TTC549 (cell line): ENCODE results near the gene SYCP2.

ENCODE experiments used
- FAIRE-seq: peaks from 2 replicates; lab custom pipeline; 2012; peaks lifted over from hg19 to GRCh38; lab: Jason Lieb, UNC

The SYCP2 gene

DNA sequence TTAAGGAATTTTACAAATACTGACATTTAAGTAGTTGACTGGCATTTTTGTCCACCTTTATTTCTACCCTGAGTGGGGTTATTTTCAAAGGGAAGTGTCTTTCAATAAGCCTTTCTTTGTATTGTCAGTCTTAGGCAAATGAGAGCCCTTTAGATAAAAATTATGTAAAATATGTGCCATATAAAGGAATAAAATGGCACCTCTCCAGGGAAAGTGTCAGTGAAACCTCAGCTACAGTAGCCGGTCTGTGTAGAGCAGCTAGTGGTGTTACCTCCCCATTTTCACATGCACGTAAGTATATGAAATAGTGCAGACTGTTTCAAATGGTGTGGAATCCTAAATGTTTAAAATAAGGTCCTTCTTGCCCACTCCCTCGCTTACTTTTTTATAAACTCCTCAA, 11.7 kb upstream of the SYCP2 start:
- no peak for FAIRE-seq

GRCh38 chr20:59944726-59945125, 11.3 kb upstream of the SYCP2 start:
- FAIRE-seq, result no peak

DNA sequence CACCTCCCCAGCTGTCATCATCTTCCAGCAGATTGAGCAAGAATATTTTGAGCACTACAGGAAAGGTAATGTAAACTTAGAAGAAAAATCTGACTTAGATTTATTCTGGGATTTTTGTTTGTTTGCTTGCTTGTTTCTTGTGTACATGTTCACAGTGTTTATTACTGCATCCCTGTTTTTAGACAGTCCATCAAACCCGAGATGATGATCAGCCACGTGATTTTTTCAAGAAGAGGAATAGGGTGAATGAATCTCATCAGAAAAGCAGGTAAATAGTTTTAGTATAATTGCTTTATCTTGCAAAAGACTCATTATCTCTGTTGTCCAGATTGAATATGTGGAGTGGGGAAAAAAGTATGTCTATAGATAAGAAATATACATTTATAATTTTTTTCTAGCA, 8.8 kb upstream of the SYCP2 start:
- FAIRE-seq, result no peak

GRCh38 chr20:59940956-59941294, 7.5 kb upstream of the SYCP2 start:
- no peak for FAIRE-seq

GRCh38 chr20:59940129-59940955, 6.9 kb upstream of the SYCP2 start, which contains the start of the genes FAM217B and PPP1R3D:
Gene FAM217B (plus strand): TSS chr20:59940389. CDS start chr20:59943944, 3,555 bp downstream.
Gene PPP1R3D (minus strand): TSS chr20:59940305. CDS start chr20:59939931, 374 bp downstream.
- no peak for FAIRE-seq

GRCh38 chr20:59939879-59940128, 6.4 kb upstream of the SYCP2 start:
- no peak for FAIRE-seq

DNA sequence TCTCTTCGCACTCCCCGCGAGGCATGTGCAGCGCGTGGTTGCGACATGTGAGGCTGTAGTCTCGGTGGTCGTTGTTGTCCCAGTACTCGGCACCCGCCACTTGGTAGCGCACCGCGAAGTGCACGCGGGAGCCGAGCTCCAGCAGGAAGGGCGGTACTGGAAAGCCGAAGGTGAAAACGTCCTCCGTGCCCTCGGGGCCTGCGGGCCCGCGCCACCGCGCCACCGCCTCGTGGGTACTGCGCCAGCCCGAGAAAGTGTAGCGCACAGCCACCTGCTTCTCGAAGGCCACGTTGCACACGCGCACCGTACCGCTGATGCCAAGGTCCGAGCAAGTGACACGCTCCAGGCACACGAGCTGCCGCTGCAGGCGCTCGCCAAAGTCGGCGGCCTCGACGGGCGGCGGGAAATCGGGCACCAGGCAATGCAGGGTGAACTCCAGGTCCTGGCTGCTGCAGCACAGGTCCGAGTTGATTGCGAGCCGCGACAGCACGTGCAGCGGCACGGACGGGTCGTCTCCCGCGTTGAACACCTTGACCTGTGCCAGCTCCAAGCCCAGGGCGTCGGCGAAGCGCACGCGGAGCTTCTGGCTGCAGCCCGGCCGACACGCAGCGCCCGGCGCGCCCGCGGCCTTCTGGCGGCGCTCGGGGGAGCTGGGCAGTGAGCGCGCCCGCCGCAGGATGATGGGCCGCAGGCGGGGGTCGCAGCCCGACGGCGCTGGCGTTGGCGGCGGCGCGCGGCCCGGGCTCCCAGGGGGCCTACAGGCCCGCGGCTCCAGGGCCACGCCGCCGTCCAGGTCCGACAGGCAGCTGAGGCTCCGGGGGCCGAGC, 5.8 kb upstream of the SYCP2 start:
- FAIRE-seq, result no peak

DNA sequence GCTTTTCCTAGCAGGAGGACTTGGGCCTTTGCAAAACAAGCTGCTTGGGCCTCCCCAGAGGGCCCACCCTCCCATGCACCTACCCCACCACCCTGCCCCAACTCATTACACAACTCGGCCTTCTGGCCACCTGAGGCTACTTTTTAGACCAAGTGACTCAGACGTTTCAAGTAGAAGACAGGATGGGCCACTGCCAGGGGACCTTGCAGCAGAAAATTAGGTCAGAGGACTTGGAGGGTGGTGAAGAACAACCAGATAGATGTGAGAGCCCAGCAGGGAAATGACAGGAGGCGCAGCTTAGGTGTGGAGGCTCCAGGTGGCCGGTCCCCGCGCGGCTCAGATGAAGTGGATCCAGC, 5.2 kb upstream of the SYCP2 start:
- FAIRE-seq, result no peak

DNA sequence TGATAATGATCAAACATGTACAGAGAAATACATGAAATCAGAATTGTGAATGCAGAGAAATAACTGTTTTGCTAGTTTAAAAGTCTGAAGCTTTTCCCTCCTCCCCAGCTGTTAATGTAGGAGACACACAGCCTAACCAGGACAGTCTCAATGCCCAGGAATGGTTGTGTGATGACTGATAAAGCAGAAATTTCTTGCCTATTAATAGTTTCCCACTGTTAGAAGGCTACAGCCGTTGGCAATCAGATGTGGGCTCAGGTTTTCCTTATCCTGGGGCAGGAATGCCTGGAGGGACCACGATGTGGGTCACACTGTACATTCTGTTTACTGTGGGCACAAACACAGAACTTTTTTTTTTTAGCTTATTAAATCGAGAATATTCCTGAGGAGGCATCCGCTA, 4.8 kb upstream of the SYCP2 start:
- no peak for FAIRE-seq

GRCh38 chr20:59937150-59937549, 3.7 kb upstream of the SYCP2 start:
- no peak for FAIRE-seq

- no peak for FAIRE-seq
These were observed 3.0 kb upstream of the SYCP2 start for GRCh38 chr20:59936409-59936808.

GRCh38 chr20:59935457-59936185, 2.2 kb upstream of the SYCP2 start:
- FAIRE-seq, result no peak

GRCh38 chr20:59933849-59934585, 580 bp upstream of the SYCP2 start:
- no peak for FAIRE-seq

GRCh38 chr20:59932616-59933295, 681 bp downstream of the SYCP2 start:
- no peak for FAIRE-seq

DNA sequence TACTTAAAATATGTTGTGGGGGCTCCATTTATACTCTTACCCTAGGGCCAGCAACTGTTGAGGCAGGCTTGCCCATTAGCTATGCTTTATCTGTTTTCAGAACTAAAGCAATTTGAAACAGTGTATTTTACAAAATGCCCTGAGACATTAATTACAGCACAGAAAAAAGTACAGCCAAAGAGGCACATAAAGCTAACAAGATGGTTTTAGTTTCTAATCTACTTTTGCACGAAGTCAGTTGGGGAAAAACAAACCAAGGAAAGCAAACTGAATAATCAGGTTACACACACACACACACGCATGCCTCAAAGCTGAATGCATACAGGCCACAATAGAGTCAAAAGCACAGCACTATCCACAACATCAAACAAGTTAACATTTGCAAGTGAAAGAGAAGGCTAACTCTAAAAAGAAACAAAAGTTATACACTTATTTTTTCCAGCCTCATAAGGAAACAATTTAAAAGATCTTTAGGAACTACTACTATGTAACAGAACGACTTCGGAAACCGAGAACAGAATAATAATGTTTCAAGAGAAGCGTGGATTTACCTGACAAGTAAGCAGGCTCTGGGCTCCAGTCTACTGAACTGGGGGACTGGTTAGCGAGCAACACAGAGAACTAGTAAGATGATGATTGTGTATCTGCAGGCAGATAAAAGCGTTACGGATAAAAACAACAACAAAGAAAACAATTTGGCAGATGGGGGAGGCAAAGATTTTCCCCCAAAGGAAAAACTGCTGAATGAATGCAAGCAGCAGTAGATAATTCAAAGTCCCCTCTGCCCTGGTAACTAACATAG, 1.7 kb downstream of the SYCP2 start:
- FAIRE-seq, result no peak

DNA sequence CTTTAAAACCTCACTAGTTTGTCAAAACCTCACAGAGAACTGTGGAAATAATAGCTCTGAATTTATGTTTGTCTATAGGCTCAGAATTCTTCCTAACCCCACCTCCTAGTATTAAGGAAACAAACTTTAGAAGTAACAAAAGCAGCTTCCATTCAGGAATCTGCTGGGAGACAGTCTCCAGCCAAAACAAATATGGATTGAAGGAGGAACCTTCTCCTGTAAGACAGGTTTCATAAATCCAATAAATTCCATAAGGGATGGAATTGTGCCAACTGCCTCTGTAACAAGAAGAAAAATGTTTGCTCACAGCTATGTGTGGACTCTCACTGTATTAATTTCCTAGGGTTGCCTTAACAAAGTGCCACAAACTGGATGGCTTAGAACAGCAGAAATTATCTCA, 7.5 kb downstream of the SYCP2 start:
- FAIRE-seq, result no peak

GRCh38 chr20:59925359-59925758, 8.1 kb downstream of the SYCP2 start:
- no peak for FAIRE-seq

DNA sequence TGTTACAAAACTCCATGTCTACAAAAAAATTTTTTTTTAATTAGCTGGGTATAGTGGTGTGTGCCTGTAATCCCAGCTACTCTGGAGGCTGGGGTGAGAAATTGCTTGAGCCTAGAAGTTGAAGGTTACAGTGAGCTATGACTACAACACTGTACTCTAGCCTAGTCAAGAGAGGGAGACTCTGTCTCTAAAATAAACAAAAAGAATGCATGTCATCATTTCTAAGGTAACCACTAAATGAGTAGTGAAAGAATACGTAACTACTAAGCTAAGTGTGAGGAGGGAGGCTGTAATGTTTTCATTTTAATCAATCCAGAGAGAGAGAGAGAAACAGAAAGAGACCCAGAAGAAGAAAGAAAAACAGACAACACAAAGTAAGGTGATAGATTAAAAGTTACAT, 9.9 kb downstream of the SYCP2 start:
- no peak for FAIRE-seq

DNA sequence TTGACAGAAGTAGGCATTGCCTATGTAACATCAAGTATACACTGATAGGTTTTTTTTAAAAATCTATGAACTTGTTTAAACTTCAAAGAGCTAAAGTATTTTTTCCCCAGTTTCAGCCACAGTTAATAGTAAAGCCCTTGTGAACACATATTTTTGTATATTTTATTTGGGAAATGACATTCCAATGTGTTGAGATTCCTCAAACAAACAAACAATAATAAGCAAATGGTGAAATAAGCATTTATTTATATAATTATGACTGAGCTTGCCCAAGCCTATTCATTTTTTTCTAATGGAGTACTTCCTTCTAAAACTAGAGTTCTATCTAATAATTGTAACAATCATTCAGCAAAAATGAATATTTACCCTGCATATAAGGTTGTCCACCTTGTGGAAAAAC, 12.5 kb downstream of the SYCP2 start:
- no peak for FAIRE-seq

GRCh38 chr20:59912609-59913008, 20.8 kb downstream of the SYCP2 start:
- no peak for FAIRE-seq

- no peak for FAIRE-seq
These were observed 22.4 kb downstream of the SYCP2 start for GRCh38 chr20:59911041-59911440.
